Stimulated activated CD4-positive, alpha-beta T cell treated with anti-CD3 and anti-CD28 coated beads, Interleukin-4, amount 100 ng/mL, for 48 hours (primary cell): ENCODE measurements around the gene NR6A1.

Experiments used
- DNase-seq, 2 donors: peaks; one replicate each; pipeline ENCODE4 v3.0.0-alpha.2; 2020; ENCODE audit warnings: low read depth in 2 of 2

Gene NR6A1

GRCh38 chr9:124526174-124526573 lies 244.9 kb downstream of the NR6A1 start:
- DNase-seq: no peak

GRCh38 chr9:124522121-124523098 lies 248.7 kb downstream of the NR6A1 start:
- no peak for DNase-seq

- DNase-seq: no peak
These were observed 250.0 kb downstream of the NR6A1 start for GRCh38 chr9:124521142-124521541.

GRCh38 chr9:124520206-124520596 lies 250.9 kb downstream of the NR6A1 start:
- DNase-seq: no peak

GRCh38 chr9:124518116-124518515 lies 253.0 kb downstream of the NR6A1 start:
- DNase-seq: no peak

- DNase-seq: no peak
These were observed 253.5 kb downstream of the NR6A1 start for GRCh38 chr9:124517600-124517999.

- DNase-seq: no peak
These were observed 256.2 kb downstream of the NR6A1 start for GRCh38 chr9:124514874-124515273.

GRCh38 chr9:124514125-124514524 lies 257.0 kb downstream of the NR6A1 start:
- DNase-seq: no peak

GRCh38 chr9:124513376-124513994 lies 257.6 kb downstream of the NR6A1 start:
- DNase-seq: no peak

GRCh38 chr9:124512806-124513204 lies 258.3 kb downstream of the NR6A1 start:
- DNase-seq: no peak

- DNase-seq: no peak
These were observed 259.0 kb downstream of the NR6A1 start for GRCh38 chr9:124511891-124512805.

- DNase-seq: no peak
These were observed 259.7 kb downstream of the NR6A1 start for GRCh38 chr9:124511426-124511840.

GRCh38 chr9:124510650-124511425 lies 260.3 kb downstream of the NR6A1 start:
- no peak for DNase-seq

GRCh38 chr9:124507880-124508423 lies 263.2 kb downstream of the NR6A1 start:
- no peak for DNase-seq

- DNase-seq: no peak
These were observed 263.9 kb downstream of the NR6A1 start, which contains the start of gene NR5A1 for GRCh38 chr9:124506931-124507879. NR5A1 (minus strand) TSS chr9:124507399; CDS start chr9:124503395, 4,004 bp downstream.

GRCh38 chr9:124506433-124506832 lies 264.7 kb downstream of the NR6A1 start:
- no peak for DNase-seq

- no peak for DNase-seq
These were observed 265.2 kb downstream of the NR6A1 start for GRCh38 chr9:124505901-124506346.

GRCh38 chr9:124505006-124505900 lies 265.9 kb downstream of the NR6A1 start:
- DNase-seq: no peak
